Heart left ventricle (tissue), 13 donors: ENCODE measurements around the gene LRRC26.

Experiments
- POLR2A ChIP-seq, 2 donors: fragments of 450-650 bp; IDR thresholded peaks; one replicate each; pipeline ENCODE4 v1.6.1; 2017; ENCODE audit warnings: antibody characterized with exemption in 2 of 2, mild to moderate bottlenecking in 2 of 2, moderate library complexity in 2 of 2
- TF ChIP-seq, protein P1 (sequence below), 12 donors: fragments of 200-600 bp; sonication (generic) in 4 of 12; IDR thresholded peaks; one replicate each; pipeline versions ENCODE4 v1.5.0 to v1.8.0; 2018 to 2022; ENCODE audit warnings: antibody characterized with exemption in 12 of 12, mild to moderate bottlenecking in 5 of 12
- donor health status: ischemic (EF 13 %, LVEDD 7.1; RV severe dilation, severe dysfunction).
- donor health status: DM: no; HTN: yes; CAD: no.
- donor health status: DM: no; HTN: no; CAD: no.
- donor health status: ischemic (EF 25% LVEDD 6.9; RV normal size, moderate dysfunction).
- donor health status: ischemic (EF 25% LVEDD 5.7; RV mildly dilated, moderate dysfunction).
- donor health status: ischemic (EF 35%, LVEDD 5.7; RV mildly dilated, moderate dysfunction).
- donor health status: nonischemic (EF 11% LVEDD 7.7; RV severe dilation, severe dysfunction).
- donor health status: DM: yes; HTN: yes; CAD: no.
- donor health status: PGD.
- donor health status: ischemic (EF 29% LVEDD 5.4; RV normal size, mild dysfunction).
- donor health status: nonischemic (EF 23%, LVEDD 6.1; RV moderate dilation, normal function).

DNA sequence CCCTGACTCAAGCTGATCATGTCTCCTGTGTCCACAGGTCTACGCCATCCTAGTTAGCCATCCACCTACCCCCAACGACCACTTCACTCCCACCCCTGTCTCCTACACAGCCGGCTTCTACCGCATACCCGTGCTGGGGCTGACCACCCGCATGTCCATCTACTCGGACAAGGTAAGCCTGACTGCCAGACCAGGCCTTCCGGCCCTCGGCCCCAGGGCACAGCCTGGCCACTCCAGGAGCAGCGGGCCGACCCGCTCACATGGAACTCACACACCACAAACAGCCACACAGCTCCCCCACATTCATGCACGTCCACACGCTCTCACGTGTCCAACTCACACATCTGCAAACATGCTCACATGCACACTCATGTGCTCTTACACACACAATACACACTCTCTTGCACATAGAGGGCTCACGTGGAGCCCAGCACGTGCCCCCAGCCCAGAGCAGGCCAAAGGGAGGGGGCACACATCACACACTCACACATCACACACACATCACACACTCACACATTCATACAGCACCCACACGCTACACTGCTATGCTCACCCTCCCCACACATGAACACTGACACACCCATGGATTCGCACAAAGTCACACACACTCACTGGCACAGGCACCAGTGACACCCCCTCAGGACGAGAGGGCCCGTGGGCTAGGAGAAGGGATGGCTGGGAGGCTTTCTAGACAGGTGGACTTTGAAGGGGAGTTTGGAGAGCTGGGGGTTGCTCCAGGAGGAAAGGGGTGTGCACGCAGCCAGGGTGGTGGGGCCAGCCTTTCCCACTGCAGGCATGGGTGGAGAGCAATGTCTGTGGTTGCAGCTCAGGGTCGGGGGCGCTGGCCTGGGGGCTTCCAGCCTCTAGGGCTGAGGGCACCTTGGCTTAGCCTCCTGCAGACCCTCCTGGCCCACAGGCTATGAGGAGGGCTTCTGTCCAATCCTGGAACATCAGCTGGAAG is 27.6 kb downstream of the LRRC26 start:
- TF ChIP-seq, protein P1, sequence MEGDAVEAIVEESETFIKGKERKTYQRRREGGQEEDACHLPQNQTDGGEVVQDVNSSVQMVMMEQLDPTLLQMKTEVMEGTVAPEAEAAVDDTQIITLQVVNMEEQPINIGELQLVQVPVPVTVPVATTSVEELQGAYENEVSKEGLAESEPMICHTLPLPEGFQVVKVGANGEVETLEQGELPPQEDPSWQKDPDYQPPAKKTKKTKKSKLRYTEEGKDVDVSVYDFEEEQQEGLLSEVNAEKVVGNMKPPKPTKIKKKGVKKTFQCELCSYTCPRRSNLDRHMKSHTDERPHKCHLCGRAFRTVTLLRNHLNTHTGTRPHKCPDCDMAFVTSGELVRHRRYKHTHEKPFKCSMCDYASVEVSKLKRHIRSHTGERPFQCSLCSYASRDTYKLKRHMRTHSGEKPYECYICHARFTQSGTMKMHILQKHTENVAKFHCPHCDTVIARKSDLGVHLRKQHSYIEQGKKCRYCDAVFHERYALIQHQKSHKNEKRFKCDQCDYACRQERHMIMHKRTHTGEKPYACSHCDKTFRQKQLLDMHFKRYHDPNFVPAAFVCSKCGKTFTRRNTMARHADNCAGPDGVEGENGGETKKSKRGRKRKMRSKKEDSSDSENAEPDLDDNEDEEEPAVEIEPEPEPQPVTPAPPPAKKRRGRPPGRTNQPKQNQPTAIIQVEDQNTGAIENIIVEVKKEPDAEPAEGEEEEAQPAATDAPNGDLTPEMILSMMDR (IDR thresholded peaks at IDR 0.05), result no peak
- TF ChIP-seq POLR2A (IDR thresholded peaks at IDR 0.05), result no peak
